Stimulated activated CD8-positive, alpha-beta memory T cell treated with anti-CD3 and anti-CD28 coated beads, Interleukin-15, amount 100 ng/mL, for 1 hour (primary cell): ENCODE results near the gene PTPRB.
"Not testable (repeated sequence)": the region's sequence is repeated elsewhere in the genome, so short reads cannot be mapped to it uniquely, and the experiment has no call there.

Source experiments
- DNase-seq: peaks from one replicate; pipeline ENCODE4 v3.0.0-alpha.2; 2020; ENCODE audit warnings: low read depth

The PTPRB gene

DNA sequence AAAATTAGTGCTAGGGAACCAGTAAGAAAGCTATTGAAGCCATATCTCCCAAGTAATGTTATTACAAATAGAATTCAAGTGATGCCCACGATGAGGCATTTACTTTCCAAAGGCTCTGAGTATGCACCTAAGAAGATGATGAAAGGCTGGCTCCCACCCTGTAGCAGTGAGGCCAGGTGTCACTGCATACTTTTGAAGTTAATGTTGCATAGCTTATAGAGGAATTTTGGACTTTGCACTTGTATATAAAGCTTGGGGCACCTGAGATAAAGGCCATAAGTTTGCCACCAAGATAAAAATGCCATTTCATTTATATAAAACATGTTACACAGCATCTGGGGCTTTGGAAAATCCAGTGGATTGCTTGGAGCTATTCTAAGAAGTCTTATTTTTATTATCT is 96.2 kb downstream of the PTPRB start:
- no peak for DNase-seq

DNA sequence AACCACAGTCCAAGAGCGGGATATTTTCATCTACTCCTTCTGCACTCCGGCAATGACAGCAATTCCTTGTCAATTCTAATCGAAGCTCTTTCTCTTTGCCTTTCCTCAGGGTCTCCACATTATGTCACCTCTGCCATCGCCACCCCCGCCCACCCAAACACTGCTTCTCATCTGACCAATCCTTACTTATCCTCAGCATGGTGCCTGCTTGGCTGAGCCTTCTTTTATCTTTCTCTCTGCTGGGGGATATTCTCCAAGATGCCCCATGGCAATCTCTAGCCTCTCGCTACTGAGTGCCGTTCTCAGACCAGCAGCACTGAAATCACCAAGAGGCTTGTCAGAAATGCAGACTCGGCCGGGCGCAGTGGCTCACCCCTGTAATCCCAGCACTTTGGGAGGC is 100.6 kb downstream of the PTPRB start:
- no peak for DNase-seq

GRCh38 chr12:70535896-70536374 is 101.3 kb downstream of the PTPRB start:
- DNase-seq = no peak

DNA sequence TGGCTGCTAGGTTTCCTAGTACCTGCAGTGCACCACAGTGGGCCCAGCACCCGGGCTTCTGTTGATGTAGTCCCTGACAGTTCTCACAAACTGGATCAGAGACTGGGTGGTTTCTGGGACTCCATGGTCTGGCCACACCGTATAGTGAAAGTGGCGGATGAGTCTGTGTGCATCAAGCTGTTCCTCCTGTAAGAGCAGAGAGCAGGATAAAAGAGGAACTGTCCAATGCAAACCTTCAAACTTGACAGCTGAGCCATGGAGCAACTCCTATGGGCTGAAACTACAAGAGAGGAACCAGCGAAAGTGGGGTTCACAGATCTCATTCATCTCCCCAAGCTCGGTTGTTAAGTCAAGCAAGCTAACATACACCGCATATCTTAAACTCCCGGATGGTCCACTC is 102.8 kb downstream of the PTPRB start:
- DNase-seq = no peak

GRCh38 chr12:70529647-70530046 is 107.6 kb downstream of the PTPRB start:
- DNase-seq = no peak

GRCh38 chr12:70520847-70521246 is 116.4 kb downstream of the PTPRB start:
- no peak for DNase-seq

GRCh38 chr12:70513426-70513825 is 123.8 kb downstream of the PTPRB start:
- DNase-seq = no peak

DNA sequence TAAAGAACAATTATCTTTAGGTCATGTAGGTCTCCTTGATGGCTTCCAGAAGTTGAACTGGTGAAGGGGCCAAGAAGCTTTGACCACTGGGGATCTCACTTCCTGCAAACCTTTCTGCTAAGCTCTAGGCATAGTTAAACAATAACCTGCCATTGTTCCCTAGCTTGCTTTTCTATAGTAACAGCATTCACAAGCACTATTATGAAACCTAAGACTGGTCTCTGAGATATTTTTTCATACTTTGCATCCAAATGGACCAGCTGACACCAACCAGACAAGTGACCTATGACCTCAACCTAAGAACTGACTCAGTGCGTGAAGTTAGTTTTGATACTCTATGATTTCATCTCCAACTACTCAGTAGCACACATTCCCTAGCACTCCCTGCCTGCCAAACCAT is 129.1 kb downstream of the PTPRB start:
- no peak for DNase-seq

GRCh38 chr12:70507442-70507841 is 129.8 kb downstream of the PTPRB start:
- no peak for DNase-seq

GRCh38 chr12:70497508-70497907 is 139.7 kb downstream of the PTPRB start:
- DNase-seq = no peak

DNA sequence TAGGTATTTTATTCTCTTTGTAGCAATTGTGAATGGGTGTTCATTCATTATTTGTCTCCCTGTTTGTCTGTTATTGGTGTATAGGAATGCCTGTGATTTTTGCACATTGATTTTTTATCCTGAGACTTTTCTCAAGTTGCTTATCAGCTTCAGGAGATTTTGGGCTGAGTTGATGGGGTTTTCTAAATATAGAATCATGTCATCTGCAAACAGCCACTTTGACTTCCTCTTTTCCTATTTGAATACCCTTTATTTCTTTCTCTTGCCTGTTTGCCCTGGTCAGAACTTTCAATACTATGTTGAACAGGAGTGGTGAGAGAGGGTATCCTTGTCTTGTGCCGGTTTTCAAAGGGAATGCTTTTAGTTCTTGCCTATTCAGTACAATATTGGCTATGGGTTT is 144.3 kb downstream of the PTPRB start:
- DNase-seq = not testable (repeated sequence)

DNA sequence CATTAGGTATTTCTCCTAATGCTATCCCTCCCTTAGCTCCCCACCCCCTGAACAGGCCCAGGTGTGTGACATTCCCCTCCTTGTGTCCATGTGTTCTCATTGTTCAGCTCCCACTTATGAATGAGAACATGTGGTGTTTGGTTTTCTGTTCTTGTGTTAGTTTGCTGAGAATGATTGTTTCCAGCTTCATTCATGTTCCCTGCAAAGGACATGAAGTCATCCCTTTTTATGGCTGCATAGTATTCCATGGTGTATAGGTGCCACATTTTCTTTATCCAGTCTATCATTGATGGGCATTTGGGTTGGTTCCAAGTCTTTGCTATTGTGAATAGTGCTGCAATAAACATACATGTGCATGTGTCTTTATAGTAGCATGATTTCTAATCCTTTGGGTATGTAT is 146.3 kb downstream of the PTPRB start:
- not testable (repeated sequence) for DNase-seq

GRCh38 chr12:70487440-70487839 is 149.8 kb downstream of the PTPRB start:
- DNase-seq = no peak

DNA sequence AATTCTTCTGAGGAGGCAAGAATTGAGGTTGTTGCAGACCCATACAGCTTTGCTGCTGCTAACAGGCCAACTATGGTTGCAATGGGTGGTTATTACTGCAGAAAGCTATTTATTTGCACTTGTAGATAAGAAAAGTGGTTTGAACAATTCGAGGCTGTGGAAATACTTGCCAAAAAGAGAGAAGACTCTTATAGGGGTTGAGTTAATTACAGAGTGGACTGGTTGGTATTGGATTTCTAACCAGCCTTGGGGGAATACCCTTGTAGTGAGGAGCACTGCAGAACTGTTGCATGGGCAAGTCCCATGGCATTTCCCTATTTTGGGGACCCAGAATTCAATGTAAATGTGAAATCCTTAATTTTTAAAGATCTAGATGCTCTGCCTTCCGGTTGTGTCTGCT is 150.6 kb downstream of the PTPRB start:
- no peak for DNase-seq

GRCh38 chr12:70485704-70486103 is 151.5 kb downstream of the PTPRB start:
- DNase-seq = no peak

DNA sequence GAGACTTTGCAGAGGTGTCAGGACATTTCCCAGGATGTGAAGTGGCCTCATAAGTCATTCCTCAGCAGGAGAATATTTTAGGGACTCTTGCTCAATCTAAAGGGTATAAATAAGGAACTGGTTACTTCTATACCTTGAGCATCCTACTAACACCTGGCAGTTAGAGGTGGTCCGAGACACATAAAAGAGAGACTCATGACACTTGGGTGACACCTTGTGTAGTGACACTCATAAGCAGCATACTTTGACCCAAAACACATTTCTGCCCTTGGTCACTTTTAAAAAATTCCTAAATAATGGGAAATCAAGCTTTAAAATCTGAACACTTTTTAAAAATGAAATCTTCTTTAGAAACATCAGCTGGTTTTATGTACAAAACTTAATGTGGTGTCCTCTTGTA is 152.8 kb downstream of the PTPRB start:
- DNase-seq = no peak

GRCh38 chr12:70482764-70483163 is 154.5 kb downstream of the PTPRB start:
- no peak for DNase-seq

- no peak for DNase-seq
Observed at GRCh38 chr12:70469221-70469820, 167.9 kb downstream of the PTPRB start.

- no peak for DNase-seq
Observed at GRCh38 chr12:70468741-70469140, 168.5 kb downstream of the PTPRB start.

DNA sequence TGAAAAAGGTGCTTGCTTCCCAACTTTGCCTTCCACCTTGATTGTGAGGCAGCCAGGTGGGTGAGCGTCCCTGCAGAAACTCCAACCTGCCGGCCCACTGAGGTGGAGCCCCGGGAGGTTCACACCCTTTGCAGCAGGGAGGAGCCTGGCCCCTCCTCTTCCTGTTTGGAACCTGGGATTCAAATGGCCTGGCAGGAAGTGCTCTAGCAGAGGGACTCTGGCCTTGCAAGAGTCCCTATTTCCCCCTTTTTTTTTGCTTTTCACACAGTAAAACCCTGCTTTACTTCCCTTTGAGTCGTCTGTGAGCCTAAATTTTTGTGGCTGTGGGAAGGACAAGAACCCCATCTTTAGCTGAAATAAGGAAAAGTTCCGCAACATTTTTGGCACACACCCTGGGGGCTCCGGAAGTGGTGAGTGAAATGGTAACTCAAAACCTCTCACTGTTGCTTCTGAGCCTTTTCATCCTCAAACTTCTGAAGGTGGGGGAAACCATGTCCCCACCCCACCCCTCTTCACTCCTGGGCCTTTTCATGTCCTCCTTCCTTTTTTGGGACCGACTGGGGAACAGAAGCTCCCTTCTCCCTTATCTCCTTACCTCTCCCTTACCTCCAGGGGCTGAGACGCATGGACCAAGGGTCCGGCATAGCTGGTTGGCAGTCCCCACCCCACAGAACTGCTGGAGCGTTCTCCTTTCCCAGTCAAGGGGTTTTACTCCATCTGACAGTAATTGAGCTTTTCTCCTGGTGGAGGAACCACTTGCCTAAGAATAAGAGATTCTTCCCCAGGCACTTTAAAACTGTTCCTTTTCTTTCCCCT is 169.1 kb downstream of the PTPRB start:
- DNase-seq = no peak

DNA sequence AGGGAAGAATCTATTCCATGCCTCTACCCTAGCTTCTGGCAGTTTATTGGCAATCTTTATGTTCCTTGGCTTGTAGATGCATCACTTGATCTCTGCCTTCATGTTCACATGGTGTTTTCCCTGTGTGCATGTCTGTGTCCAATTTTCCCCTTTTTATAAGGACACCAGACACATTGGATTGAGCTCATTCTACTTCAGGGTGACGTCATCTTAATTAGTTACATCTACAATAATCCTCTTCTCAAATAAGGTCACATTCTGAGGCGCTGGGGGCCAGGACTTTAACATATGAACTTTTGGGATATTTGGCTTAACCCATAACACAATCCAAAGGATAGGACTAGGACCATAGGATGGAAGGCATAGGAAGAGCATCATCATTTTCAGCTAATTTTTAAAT is 169.8 kb downstream of the PTPRB start:
- DNase-seq = no peak

GRCh38 chr12:70466753-70467152 is 170.5 kb downstream of the PTPRB start:
- no peak for DNase-seq
